Measurements from ENCODE around the gene FLT4.
"Not testable (repeated sequence)": the region's sequence is repeated elsewhere in the genome, so short reads cannot be mapped to it uniquely, and the experiment has no call there.

Gene FLT4

GRCh38 chr5:180683220-180683922 lies 34.0 kb upstream of the FLT4 start:
- Histone ChIP-seq H3K9me3 (ENCODE audit: insufficient read depth, low read depth, low read length) (0 out of 2 replicates have a peak, but pooled peaks cover 5% of the 10 kb centered on the region), H3K27me3 (ENCODE audit: insufficient read depth, low read length) (no peaks in the 10 kb centered on the region), H3K36me3 (ENCODE audit: insufficient read depth, low read length) (no peaks in the 10 kb centered on the region), H3K9ac (ENCODE audit: low read depth, low read length) (no peak overlapping the region), H3K4me3 (ENCODE audit: low read length) (no peak overlapping the region), H3K4me1 (ENCODE audit: insufficient read depth, low read length) (peaks cover 3% of the 10 kb centered on the region; the same call in 1 of the 2 replicates), H3K27ac (ENCODE audit: low read depth, low read length) (no peak overlapping the region)
- WGBS: 87% methylated on average over 6 of the region's 6 CpGs

DNA sequence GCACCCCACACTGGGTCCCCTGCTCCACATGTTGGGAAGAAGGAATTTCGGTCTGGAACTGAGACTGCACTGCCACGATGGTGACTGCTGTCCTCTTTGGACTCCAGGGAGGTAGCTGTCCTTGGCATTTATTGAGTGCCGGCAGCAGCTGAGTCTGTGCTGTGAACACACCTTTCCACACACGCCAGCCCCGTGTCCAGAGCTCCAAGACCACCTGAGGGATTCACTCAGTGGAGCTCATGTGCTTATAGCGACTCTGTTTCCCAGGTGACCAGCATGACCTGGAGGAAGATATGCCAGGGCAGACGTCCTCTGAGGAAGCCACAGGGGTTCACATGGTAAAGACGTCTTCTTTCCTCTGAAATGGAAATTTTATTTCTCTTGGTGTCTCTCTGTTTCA lies 33.2 kb upstream of the FLT4 start:
- no peak overlapping the region for H3K27ac ChIP-seq (ENCODE audit: low read depth, low read length)
- no peak overlapping the region for H3K4me3 ChIP-seq (ENCODE audit: low read length)
- H3K4me1 ChIP-seq (ENCODE audit: insufficient read depth, low read length): no peaks in the 10 kb centered on the region
- no peaks in the 10 kb centered on the region for H3K36me3 ChIP-seq (ENCODE audit: insufficient read depth, low read length)
- no peak overlapping the region for H3K9ac ChIP-seq (ENCODE audit: low read depth, low read length)
- H3K9me3 ChIP-seq (ENCODE audit: insufficient read depth, low read depth, low read length): 0 out of 2 replicates have a peak, but pooled peaks cover 5% of the 10 kb centered on the region
- H3K27me3 ChIP-seq (ENCODE audit: insufficient read depth, low read length): no peaks in the 10 kb centered on the region
- 81% methylated on average over 8 of the region's 8 CpGs for WGBS

DNA sequence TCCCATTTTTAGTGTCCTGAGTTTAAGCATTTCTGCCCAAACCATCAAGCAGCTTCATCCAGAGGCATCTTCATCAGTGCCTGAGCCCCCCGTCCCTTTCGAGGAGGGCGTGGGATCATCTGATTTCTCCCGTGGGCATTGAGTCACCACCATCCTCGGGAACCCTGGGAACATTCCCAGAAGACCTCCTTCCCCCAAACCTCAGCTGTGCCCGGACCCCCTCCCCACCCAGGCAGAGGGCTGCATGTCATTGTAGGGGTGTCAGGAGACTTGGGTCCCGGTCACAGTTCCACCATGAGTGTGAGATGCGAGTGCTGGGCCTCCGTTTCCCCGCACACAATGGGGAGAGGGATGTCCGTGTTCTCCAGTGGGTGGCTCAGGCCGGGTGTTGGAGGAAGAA lies 32.6 kb upstream of the FLT4 start:
- H3K9ac ChIP-seq (ENCODE audit: low read depth, low read length); H3K27ac ChIP-seq (ENCODE audit: low read depth, low read length); H3K36me3 ChIP-seq (ENCODE audit: insufficient read depth, low read length); H3K27me3 ChIP-seq (ENCODE audit: insufficient read depth, low read length); H3K4me1 ChIP-seq (ENCODE audit: insufficient read depth, low read length); H3K9me3 ChIP-seq (ENCODE audit: insufficient read depth, low read depth, low read length); H3K4me3 ChIP-seq (ENCODE audit: low read length): not testable (repeated sequence)
- WGBS: 92% methylated on average over 11 of the region's 12 CpGs

- H3K9me3 ChIP-seq (ENCODE audit: insufficient read depth, low read depth, low read length); H3K4me3 ChIP-seq (ENCODE audit: low read length); H3K27ac ChIP-seq (ENCODE audit: low read depth, low read length); H3K4me1 ChIP-seq (ENCODE audit: insufficient read depth, low read length); H3K36me3 ChIP-seq (ENCODE audit: insufficient read depth, low read length); H3K9ac ChIP-seq (ENCODE audit: low read depth, low read length): not testable (repeated sequence)
- WGBS: 86% methylated on average over 10 of the region's 10 CpGs
- peaks cover 30% of the 10 kb centered on the region for H3K27me3 ChIP-seq (ENCODE audit: insufficient read depth, low read length)
These were observed 28.9 kb upstream of the FLT4 start for GRCh38 chr5:180678319-180678718.

DNA sequence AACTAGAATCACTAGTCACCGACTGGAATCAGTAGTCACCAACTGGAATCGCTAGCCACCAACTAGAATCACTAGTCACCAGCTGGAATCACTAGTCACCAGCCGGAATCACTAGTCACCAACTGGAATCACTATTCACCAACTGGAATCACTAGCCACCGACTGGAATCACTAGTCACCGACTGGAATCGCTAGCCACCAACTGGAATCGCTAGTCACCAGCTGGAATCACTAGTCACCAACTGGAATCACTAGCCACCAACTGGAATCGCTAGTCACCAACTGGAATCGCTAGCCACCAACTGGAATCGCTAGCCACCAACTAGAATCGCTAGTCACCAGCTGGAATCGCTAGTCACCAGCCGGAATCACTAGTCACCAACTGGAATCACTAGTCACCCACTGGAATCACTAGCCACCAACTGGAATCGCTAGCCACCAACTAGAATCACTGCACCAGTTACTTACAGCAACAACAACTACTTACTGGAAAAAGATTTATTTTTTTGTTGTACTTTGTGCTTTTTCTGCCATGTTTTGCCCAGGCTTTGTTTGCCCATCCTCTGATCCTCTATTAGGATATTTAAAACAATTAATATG lies 25.7 kb upstream of the FLT4 start:
- Histone ChIP-seq H3K4me1 (ENCODE audit: insufficient read depth, low read length) (no peaks in the 10 kb centered on the region), H3K9me3 (ENCODE audit: insufficient read depth, low read depth, low read length) (0 out of 2 replicates have a peak, but pooled peaks cover 4% of the 10 kb centered on the region), H3K4me3 (ENCODE audit: low read length) (no peak overlapping the region), H3K9ac (ENCODE audit: low read depth, low read length) (no peak overlapping the region), H3K36me3 (ENCODE audit: insufficient read depth, low read length) (no peaks in the 10 kb centered on the region), H3K27me3 (ENCODE audit: insufficient read depth, low read length) (peaks cover 38% of the 10 kb centered on the region), H3K27ac (ENCODE audit: low read depth, low read length) (no peak overlapping the region)
- WGBS: 72% methylated on average over 14 of the region's 14 CpGs

- H3K9me3 ChIP-seq (ENCODE audit: insufficient read depth, low read depth, low read length); H3K27ac ChIP-seq (ENCODE audit: low read depth, low read length); H3K36me3 ChIP-seq (ENCODE audit: insufficient read depth, low read length); H3K4me1 ChIP-seq (ENCODE audit: insufficient read depth, low read length): not testable (repeated sequence)
- H3K9ac ChIP-seq (ENCODE audit: low read depth, low read length): peak overlapping the region; percentile 2; the same call in 1 of the 2 replicates
- H3K27me3 ChIP-seq (ENCODE audit: insufficient read depth, low read length): peaks cover 38% of the 10 kb centered on the region
- WGBS: 2% methylated on average over 23 of the region's 23 CpGs
- H3K4me3 ChIP-seq (ENCODE audit: low read length): peak overlapping the region; percentile 53
These were observed 24.7 kb upstream of the FLT4 start for GRCh38 chr5:180674090-180674475.

- H3K27me3 ChIP-seq (ENCODE audit: insufficient read depth, low read length): peaks cover 38% of the 10 kb centered on the region
- H3K4me1 ChIP-seq (ENCODE audit: insufficient read depth, low read length): no peaks in the 10 kb centered on the region
- peak overlapping the region; percentile 2; the same call in 1 of the 2 replicates for H3K9ac ChIP-seq (ENCODE audit: low read depth, low read length)
- H3K36me3 ChIP-seq (ENCODE audit: insufficient read depth, low read length): no peaks in the 10 kb centered on the region
- WGBS: 6% methylated on average over 64 of the region's 64 CpGs
- no peak overlapping the region for H3K27ac ChIP-seq (ENCODE audit: low read depth, low read length)
- peak overlapping the region; percentile 53 for H3K4me3 ChIP-seq (ENCODE audit: low read length)
- no peaks in the 10 kb centered on the region for H3K9me3 ChIP-seq (ENCODE audit: insufficient read depth, low read depth, low read length)
These were observed 24.1 kb upstream of the FLT4 start for GRCh38 chr5:180673371-180674089.

GRCh38 chr5:180671958-180672524 lies 22.6 kb upstream of the FLT4 start:
- not testable (repeated sequence) for H3K9ac ChIP-seq (ENCODE audit: low read depth, low read length); H3K4me1 ChIP-seq (ENCODE audit: insufficient read depth, low read length); H3K4me3 ChIP-seq (ENCODE audit: low read length); H3K27ac ChIP-seq (ENCODE audit: low read depth, low read length); H3K36me3 ChIP-seq (ENCODE audit: insufficient read depth, low read length); H3K9me3 ChIP-seq (ENCODE audit: insufficient read depth, low read depth, low read length)
- H3K27me3 ChIP-seq (ENCODE audit: insufficient read depth, low read length): peaks cover 38% of the 10 kb centered on the region
- WGBS: 87% methylated on average over 13 of the region's 13 CpGs

GRCh38 chr5:180670586-180671359 lies 21.4 kb upstream of the FLT4 start:
- no peaks in the 10 kb centered on the region for H3K9me3 ChIP-seq (ENCODE audit: insufficient read depth, low read depth, low read length)
- H3K4me1 ChIP-seq (ENCODE audit: insufficient read depth, low read length): no peaks in the 10 kb centered on the region
- H3K4me3 ChIP-seq (ENCODE audit: low read length): no peak overlapping the region
- WGBS: 34% methylated on average over 15 of the region's 17 CpGs
- peaks cover 33% of the 10 kb centered on the region for H3K27me3 ChIP-seq (ENCODE audit: insufficient read depth, low read length)
- no peak overlapping the region for H3K9ac ChIP-seq (ENCODE audit: low read depth, low read length)
- H3K27ac ChIP-seq (ENCODE audit: low read depth, low read length): no peak overlapping the region
- H3K36me3 ChIP-seq (ENCODE audit: insufficient read depth, low read length): no peaks in the 10 kb centered on the region

- H3K27ac ChIP-seq (ENCODE audit: low read depth, low read length): no peak overlapping the region
- 92% methylated on average over 3 of the region's 3 CpGs for WGBS
These were observed 20.8 kb upstream of the FLT4 start for GRCh38 chr5:180670157-180670556.

More at GRCh38 chr5:180670157-180670556, 20.8 kb upstream of the FLT4 start:
- Histone ChIP-seq H3K9me3 (ENCODE audit: insufficient read depth, low read depth, low read length) (no peaks in the 10 kb centered on the region), H3K4me3 (ENCODE audit: low read length) (no peak overlapping the region), H3K9ac (ENCODE audit: low read depth, low read length) (no peak overlapping the region), H3K36me3 (ENCODE audit: insufficient read depth, low read length) (no peaks in the 10 kb centered on the region), H3K27me3 (ENCODE audit: insufficient read depth, low read length) (peaks cover 27% of the 10 kb centered on the region), H3K4me1 (ENCODE audit: insufficient read depth, low read length) (no peaks in the 10 kb centered on the region)
